Measurements from ENCODE around the gene GPR176.

- TF ChIP-seq CTCF (IDR thresholded peaks at IDR 0.05; ENCODE audit: insufficient read depth, low read length) = no peak
- no peak for TF ChIP-seq POLR2AphosphoS5 (IDR thresholded peaks at IDR 0.05; ENCODE audit: low read depth)
These were observed 38.3 kb downstream of the GPR176 start for GRCh38 chr15:39881790-39882189.
